SK-N-MC (cell line): ENCODE results near the gene SLC34A3.

Experiments
- EZH2 ChIP-seq: fragments of 200-600 bp; sonication (generic); IDR thresholded peaks from one replicate; pipeline ENCODE4 v1.6.1; 2017; ENCODE audit warnings: antibody characterized with exemption
- FOXP2 ChIP-seq: optimal IDR thresholded peaks from 2 replicates; pipeline ENCODE3; 2011; ENCODE audit warnings: mild to moderate bottlenecking, moderate library complexity; ENCODE audit not compliant: insufficient read depth; ENCODE audit errors: extremely low read length, control extremely low read depth
- POLR2AphosphoS5 ChIP-seq: IDR thresholded peaks from 2 replicates; pipeline ENCODE4 v1.6.1; 2012; ENCODE audit warnings: mild to moderate bottlenecking, low read depth, low read length, borderline replicate concordance

DNA sequence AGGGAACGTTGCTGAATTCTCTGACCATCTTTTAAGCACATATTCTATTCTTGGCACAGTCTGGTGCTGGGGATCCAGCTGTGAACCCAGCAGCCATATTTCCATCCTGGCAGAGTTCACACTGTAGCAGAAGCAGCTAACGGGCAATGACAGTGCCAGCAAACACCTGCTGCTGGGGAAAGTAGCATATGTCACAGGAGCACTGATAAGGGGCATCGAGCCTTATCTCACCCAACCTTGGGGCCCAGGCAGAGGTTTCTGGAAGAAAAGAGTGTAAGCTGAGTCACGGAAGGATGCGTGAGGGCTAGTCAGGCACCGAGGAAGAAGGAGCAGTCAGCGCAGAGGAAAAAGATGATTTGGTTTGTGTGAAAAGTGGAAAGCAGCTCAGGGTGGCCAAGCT lies 24.1 kb upstream of the SLC34A3 start:
- no peak for TF ChIP-seq POLR2AphosphoS5
- TF ChIP-seq EZH2 = no peak
- no peak for TF ChIP-seq FOXP2
